GM20431 (cell line): Measurements from ENCODE around the gene HERC3.

ENCODE experiments used
- in situ Hi-C: fragments of 300-500 bp; cut with MseI, MboI; formaldehyde crosslinking; loops from one replicate; pipeline ENCODE4 v1.15.0; 2020; ENCODE audit warnings: low sequenced_read_pairs; ENCODE audit not compliant: unreplicated experiment

The HERC3 gene

GRCh38 chr4:88591787-88592599 lies at the start of gene HERC3:
Gene HERC3, plus strand, starts transcription at chr4:88592480. Its CDS starts 13,344 bp downstream, at chr4:88605824.
- in situ Hi-C loops = no loop called here

GRCh38 chr4:88549815-88550214 lies 42.5 kb upstream of the HERC3 start:
- in situ Hi-C loops = loop anchor here (25.0 kb wide), 2 partner anchors 112 to 487 kb away; no protein-coding TSS in a partner anchor

DNA sequence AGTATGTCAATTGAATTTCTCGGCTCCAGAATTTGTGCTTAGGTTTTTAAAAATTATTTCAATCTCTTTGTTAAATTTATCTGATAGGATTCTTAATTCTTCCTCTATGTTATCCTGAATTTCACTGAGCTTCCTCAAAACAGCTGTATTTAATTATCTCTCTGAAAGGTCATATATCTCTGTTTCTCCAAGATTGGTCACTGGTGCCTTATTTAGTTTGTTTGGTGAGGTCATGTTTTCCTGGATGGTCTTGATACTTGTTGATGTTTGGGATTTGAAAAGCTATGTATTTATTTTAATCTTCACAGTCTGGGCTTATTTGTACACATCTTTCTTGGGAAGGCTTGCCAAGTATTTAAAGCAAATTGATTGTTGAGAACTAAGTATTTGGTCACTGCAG lies 24.7 kb upstream of the HERC3 start:
- in situ Hi-C loops = no loop called here

DNA sequence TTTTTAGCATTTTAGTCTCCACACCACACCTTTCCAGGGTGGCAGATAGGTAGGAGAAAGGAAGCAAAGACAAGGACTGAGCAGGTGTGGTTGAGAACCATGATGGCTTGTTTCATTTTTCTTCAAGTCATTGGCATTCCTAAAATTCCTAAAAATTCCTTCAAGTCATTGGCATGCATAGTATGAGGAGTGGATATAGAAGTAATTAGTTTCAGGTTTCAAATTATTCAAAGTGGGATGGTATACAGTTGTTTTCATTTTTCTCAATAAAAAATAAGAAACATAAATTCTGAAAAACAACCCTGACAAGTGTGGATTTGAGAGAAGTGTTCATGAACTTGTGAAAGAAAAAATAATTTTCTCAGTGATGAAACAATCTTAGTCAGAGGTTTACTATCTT lies 22.3 kb upstream of the HERC3 start:
- in situ Hi-C loops = no loop called here

GRCh38 chr4:88573276-88573980 lies 18.9 kb upstream of the HERC3 start:
- in situ Hi-C loops = no loop called here

DNA sequence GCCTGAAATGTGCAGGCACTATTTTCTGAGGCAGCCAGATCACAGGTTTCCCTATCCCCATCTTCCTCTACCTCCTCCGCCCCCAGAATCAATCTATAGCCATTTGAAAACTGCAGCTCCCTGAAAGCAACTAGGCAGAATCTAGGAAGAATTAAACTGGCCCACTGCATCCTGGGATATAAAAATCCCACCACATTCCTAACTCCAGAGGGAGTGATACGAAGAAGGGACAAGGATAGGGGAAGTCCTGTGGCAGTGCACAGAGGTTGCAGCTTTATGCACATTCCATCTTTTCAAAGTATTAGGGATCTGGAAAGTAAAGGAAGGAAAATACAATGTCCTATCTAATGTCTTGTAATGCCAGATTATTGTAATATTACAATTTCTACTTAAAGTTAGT lies 18.3 kb upstream of the HERC3 start:
- in situ Hi-C loops = no loop called here

- in situ Hi-C loops = no loop called here
These were observed 17.1 kb upstream of the HERC3 start for GRCh38 chr4:88575186-88575585.

- in situ Hi-C loops = no loop called here
These were observed 9.8 kb upstream of the HERC3 start for GRCh38 chr4:88582493-88582892.

- in situ Hi-C loops = no loop called here
These were observed 8.4 kb upstream of the HERC3 start for GRCh38 chr4:88583631-88584470.

DNA sequence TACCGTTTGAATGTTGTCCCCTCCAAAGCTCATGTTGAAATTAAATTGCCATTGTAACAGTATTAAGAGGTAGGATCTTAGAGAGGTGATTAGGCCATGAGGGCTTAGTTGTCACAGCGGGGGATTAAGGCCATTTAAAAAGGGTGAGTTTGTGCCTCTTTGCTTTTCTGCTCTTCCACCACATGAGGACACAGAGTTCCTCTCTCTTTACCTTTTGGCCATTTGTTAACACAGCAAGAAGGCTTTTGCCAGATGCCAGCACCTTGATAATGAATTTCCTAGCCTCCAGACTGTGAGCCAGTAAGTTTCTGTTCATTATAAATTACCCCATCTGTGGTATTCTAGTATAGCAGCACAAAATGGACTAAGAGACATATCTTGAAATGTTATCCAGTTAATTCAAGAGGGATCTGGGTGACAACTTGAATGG lies 7.8 kb upstream of the HERC3 start:
- in situ Hi-C loops = no loop called here

GRCh38 chr4:88585917-88586316 lies 6.4 kb upstream of the HERC3 start:
- in situ Hi-C loops = no loop called here

DNA sequence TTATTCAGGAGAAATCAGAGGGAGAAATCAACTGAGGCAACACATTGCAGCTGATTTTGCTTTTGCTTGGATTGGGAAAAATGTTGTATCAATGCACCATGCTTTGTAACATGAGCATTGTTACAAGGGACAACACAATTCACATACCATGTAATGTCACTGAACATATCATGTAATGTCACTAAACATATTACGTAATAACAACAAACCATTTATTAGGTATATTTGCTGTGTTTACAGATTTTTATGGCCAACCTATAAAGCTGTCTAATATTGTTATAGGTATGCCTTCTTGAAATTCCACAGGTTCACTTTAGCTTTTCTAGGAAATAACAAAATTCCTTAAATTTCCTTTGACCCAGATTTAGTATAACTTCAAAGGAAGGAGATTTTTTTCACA lies 5.0 kb upstream of the HERC3 start:
- in situ Hi-C loops = no loop called here

GRCh38 chr4:88592600-88593448 lies 544 bp downstream of the HERC3 start:
- in situ Hi-C loops = no loop called here

GRCh38 chr4:88597970-88598660 lies 5.8 kb downstream of the HERC3 start:
- in situ Hi-C loops = no loop called here

GRCh38 chr4:88599298-88599697 lies 7.0 kb downstream of the HERC3 start:
- in situ Hi-C loops = no loop called here

GRCh38 chr4:88599714-88600113 lies 7.4 kb downstream of the HERC3 start:
- in situ Hi-C loops = no loop called here

GRCh38 chr4:88600176-88600838 lies 8.0 kb downstream of the HERC3 start:
- in situ Hi-C loops = no loop called here

DNA sequence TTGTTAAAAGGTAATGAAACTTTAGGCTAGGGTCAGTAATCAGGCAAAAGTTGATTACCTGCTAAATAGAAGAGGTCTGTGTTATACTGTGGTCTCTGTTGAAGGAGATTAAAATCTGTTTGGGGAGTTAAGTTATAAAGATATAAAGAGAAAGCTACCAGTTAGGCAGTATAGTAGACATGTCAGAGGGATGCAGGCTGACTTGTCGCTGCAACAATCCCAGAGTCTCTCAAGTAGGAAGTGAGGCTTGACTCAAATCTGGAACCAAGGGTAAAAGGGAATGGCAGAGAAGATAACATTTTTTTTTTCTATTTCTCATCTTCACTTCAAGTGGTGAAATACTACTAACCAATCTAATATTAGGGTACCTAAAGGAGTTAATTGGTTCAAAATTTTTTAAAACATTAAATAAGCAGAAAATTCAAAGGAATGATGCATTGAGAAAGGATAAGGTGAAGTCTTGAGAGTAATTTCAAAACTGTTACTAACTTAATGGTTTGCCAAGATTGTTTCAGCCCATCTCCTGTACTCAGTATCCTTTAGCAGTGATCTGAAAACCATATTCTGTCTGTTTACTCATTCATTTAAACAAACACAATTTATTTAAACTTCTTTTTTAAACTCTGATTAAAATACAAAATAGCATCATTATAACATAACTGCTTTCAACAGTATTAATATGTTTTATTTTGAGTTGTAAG lies 12.8 kb downstream of the HERC3 start:
- in situ Hi-C loops = no loop called here
